Naive thymus-derived CD8-positive, alpha-beta T cell (primary cell): ENCODE measurements around the gene PMPCA. TPM values are rescaled to one million over a fixed set of nuclear protein-coding genes. Genes with fewer than 3 reads are reported as not detected.

Experiments
- ATAC-seq, 2 donors: fragments of 150-1000 bp; cut with Tn5 transposase in 1 of 2; sonication (Bioruptor Pico), chemical (Tn5 transposase) in 1 of 2; 1 replicate in 1 of 2; 2 replicates in 1 of 2; pipeline ENCODE4 v1.10.0; 2021; ENCODE audit warnings: mild to moderate bottlenecking in 2 of 2, moderate library complexity in 2 of 2
- POLR2A ChIA-PET: fragments of 350-600 bp; sonication (Branson Sonifier 250); formaldehyde crosslinking; loops from one replicate; lab custom pipeline; 2021; ENCODE audit warnings: antibody characterized with exemption; lab: Charles Lee
- DNase-seq, 10 donors: peaks; one replicate each; pipeline versions ENCODE4 v3.0.0 to v3.0.0-alpha.2; 2020 to 2022
- H3K27ac Mint-ChIP-seq, 10 donors: one replicate each; pipeline ENCODE4 v1.8.0; 2020 to 2022; ENCODE audit warnings: mild to moderate bottlenecking in 10 of 10, mixed read lengths in 10 of 10, moderate library complexity in 4 of 10, inconsistent platforms in 1 of 10
- H3K27me3 Mint-ChIP-seq, 5 donors: one replicate each; pipeline ENCODE4 v1.8.0; 2021 to 2022; ENCODE audit warnings: mixed read lengths in 5 of 5
- H3K36me3 Mint-ChIP-seq, 3 donors: one replicate each; pipeline ENCODE4 v1.8.0; 2020 to 2022; ENCODE audit warnings: mixed read lengths in 3 of 3, mild to moderate bottlenecking in 2 of 3, inconsistent platforms in 1 of 3
- H3K4me1 Mint-ChIP-seq, 4 donors: one replicate each; pipeline ENCODE4 v1.8.0; 2021 to 2022; ENCODE audit warnings: mixed read lengths in 4 of 4
- H3K4me3 Mint-ChIP-seq, 10 donors: one replicate each; pipeline ENCODE4 v1.8.0; 2020 to 2022; ENCODE audit warnings: mild to moderate bottlenecking in 10 of 10, mixed read lengths in 10 of 10, moderate library complexity in 6 of 10, inconsistent platforms in 1 of 10
- H3K9me3 Mint-ChIP-seq, 9 donors: one replicate each; pipeline ENCODE4 v1.8.0; 2020 to 2022; ENCODE audit warnings: mixed read lengths in 9 of 9, mild to moderate bottlenecking in 3 of 9, inconsistent platforms in 1 of 9, moderate library complexity in 1 of 9
- polyA plus RNA-seq, 3 donors: library from polyadenylated mRNA; unstranded; fragments of 300-500 nt; fragmentation: Illumina TruSeq; gene quantifications; one replicate each; pipeline ENCODE4 v1.2.3, GENCODE V29; 2021
- total RNA-seq, 8 experiments: library from RNA in 2 of 8; stranded (reverse) in 2 of 8; gene quantifications; one replicate each; pipeline ENCODE4 v1.2.3 and lab custom pipeline; 2021 to 2026

The PMPCA gene
- total and polyA plus RNA-seq, 5 experiments from 2014 or later: 37.0 to 73.2 (median 47.0) TPM

- no peak overlapping the region for H3K27ac Mint-ChIP-seq
- ATAC-seq (no peak), DNase-seq (no peak)
- peaks cover 0 to 5% (median 2%) of the 10 kb centered on the region in 4 donors for H3K4me1 Mint-ChIP-seq
- POLR2A ChIA-PET: no interaction called here
- no peaks in the 10 kb centered on the region for H3K27me3 Mint-ChIP-seq
- H3K4me3 Mint-ChIP-seq: no peak overlapping the region
- peaks cover 0 to 2% (median 0%) of the 10 kb centered on the region in 3 donors for H3K36me3 Mint-ChIP-seq
- H3K9me3 Mint-ChIP-seq: no peaks in the 10 kb centered on the region
These were observed 42.9 kb upstream of the PMPCA start for GRCh38 chr9:136367296-136368145.

GRCh38 chr9:136368190-136368589, 42.3 kb upstream of the PMPCA start:
- no peak for ATAC-seq
- peaks cover 0 to 4% (median 0%) of the 10 kb centered on the region in 4 donors for H3K4me1 Mint-ChIP-seq
- no peak overlapping the region for H3K4me3 Mint-ChIP-seq
- DNase-seq: no peak
- H3K9me3 Mint-ChIP-seq: no peaks in the 10 kb centered on the region
- H3K27me3 Mint-ChIP-seq: no peaks in the 10 kb centered on the region
- no peak overlapping the region for H3K27ac Mint-ChIP-seq
- H3K36me3 Mint-ChIP-seq: peaks cover 0 to 2% (median 0%) of the 10 kb centered on the region in 3 donors
- POLR2A ChIA-PET: no interaction called here

- Mint-ChIP-seq H3K36me3 (peaks cover 0 to 2% (median 0%) of the 10 kb centered on the region in 3 donors), H3K27ac (no peak overlapping the region), H3K27me3 (no peaks in the 10 kb centered on the region), H3K4me1 (peaks cover 0 to 5% (median 0%) of the 10 kb centered on the region in 4 donors), H3K4me3 (no peak overlapping the region), H3K9me3 (no peaks in the 10 kb centered on the region)
- POLR2A ChIA-PET: no interaction called here
- DNase-seq (no peak), ATAC-seq (no peak)
These were observed 40.4 kb upstream of the PMPCA start for GRCh38 chr9:136370037-136370436.

- Mint-ChIP-seq H3K4me1 (peaks cover 0 to 5% (median 0%) of the 10 kb centered on the region in 4 donors), H3K4me3 (no peak overlapping the region), H3K27me3 (no peaks in the 10 kb centered on the region), H3K36me3 (peaks cover 0 to 2% (median 0%) of the 10 kb centered on the region in 3 donors), H3K27ac (no peak overlapping the region), H3K9me3 (no peaks in the 10 kb centered on the region)
- POLR2A ChIA-PET: no interaction called here
- ATAC-seq (no peak), DNase-seq (no peak)
These were observed 39.5 kb upstream of the PMPCA start for GRCh38 chr9:136370687-136371532.

- H3K4me3 Mint-ChIP-seq: no peak overlapping the region
- no peaks in the 10 kb centered on the region for H3K27me3 Mint-ChIP-seq
- no peaks in the 10 kb centered on the region for H3K36me3 Mint-ChIP-seq
- POLR2A ChIA-PET: interaction anchor here (0.6 to 1.9 kb wide), 2 partner anchors 8 to 270 kb away, joined by 5 to 6 read pairs; partner anchors contain the start of gene DNLZ
- H3K4me1 Mint-ChIP-seq: peaks cover 0 to 5% (median 0%) of the 10 kb centered on the region in 4 donors
- H3K27ac Mint-ChIP-seq: no peak overlapping the region
- ATAC-seq: no peak
- H3K9me3 Mint-ChIP-seq: no peaks in the 10 kb centered on the region
- DNase-seq: no peak
These were observed 39.0 kb upstream of the PMPCA start for GRCh38 chr9:136371533-136371880.

- H3K4me1 Mint-ChIP-seq: peaks cover 0 to 5% (median 0%) of the 10 kb centered on the region in 4 donors
- H3K27ac Mint-ChIP-seq: no peak overlapping the region
- POLR2A ChIA-PET: interaction anchor here (0.6 to 1.9 kb wide), 2 partner anchors 9 to 270 kb away, joined by 5 to 6 read pairs; partner anchors contain the start of gene DNLZ
- H3K9me3 Mint-ChIP-seq: no peaks in the 10 kb centered on the region
- H3K36me3 Mint-ChIP-seq: no peaks in the 10 kb centered on the region
- no peaks in the 10 kb centered on the region for H3K27me3 Mint-ChIP-seq
- DNase-seq (no peak), ATAC-seq (no peak)
- no peak overlapping the region for H3K4me3 Mint-ChIP-seq
These were observed 38.5 kb upstream of the PMPCA start for GRCh38 chr9:136372006-136372405.

GRCh38 chr9:136372561-136373299, 37.7 kb upstream of the PMPCA start:
- H3K27me3 Mint-ChIP-seq: no peaks in the 10 kb centered on the region
- H3K36me3 Mint-ChIP-seq: no peaks in the 10 kb centered on the region
- peak overlapping the region in 1 of 10 donors; percentile 31 for H3K27ac Mint-ChIP-seq
- H3K4me3 Mint-ChIP-seq: peak overlapping the region in 2 of 10 donors; percentile 26 to 58
- ATAC-seq (no peak), DNase-seq (no peak)
- POLR2A ChIA-PET: interaction anchor here (1.9 kb wide), 1 partner anchor 9 kb away, joined by 6 read pairs; the partner anchor contains the start of gene DNLZ
- peaks cover 0 to 5% (median 0%) of the 10 kb centered on the region in 4 donors for H3K4me1 Mint-ChIP-seq
- no peaks in the 10 kb centered on the region for H3K9me3 Mint-ChIP-seq

- peak within 1 kb of the TSS in 2 of 10 donors; percentile 26 to 58 for H3K4me3 Mint-ChIP-seq
- DNase-seq (no peak), ATAC-seq (no peak)
- H3K4me1 Mint-ChIP-seq: peaks cover 0 to 5% (median 0%) of the 10 kb centered on the region in 4 donors
- POLR2A ChIA-PET: interaction anchor here (1.4 to 1.9 kb wide), 2 partner anchors 8 to 10 kb away, joined by 3 to 6 read pairs; partner anchors contain the start of gene DNLZ
- H3K36me3 Mint-ChIP-seq: no peaks in the 10 kb centered on the region
- no peaks in the 10 kb centered on the region for H3K27me3 Mint-ChIP-seq
- no peaks in the 10 kb centered on the region for H3K9me3 Mint-ChIP-seq
- H3K27ac Mint-ChIP-seq: peak within 1 kb of the TSS in 2 of 10 donors; percentile 31 to 73
These were observed 36.9 kb upstream of the PMPCA start, which contains the start of gene CARD9 for GRCh38 chr9:136373300-136374182. CARD9 (minus strand) TSS chr9:136373669; CDS start chr9:136372078, 1,591 bp downstream.

- H3K4me1 Mint-ChIP-seq: peaks cover 0 to 5% (median 0%) of the 10 kb centered on the region in 4 donors
- H3K27ac Mint-ChIP-seq: peak overlapping the region in 1 of 10 donors; percentile 73
- POLR2A ChIA-PET: interaction anchor here (1.4 kb wide), 1 partner anchor 9 kb away, joined by 3 read pairs; no protein-coding TSS in a partner anchor
- no peak overlapping the region for H3K4me3 Mint-ChIP-seq
- DNase-seq (no peak), ATAC-seq (no peak)
- no peaks in the 10 kb centered on the region for H3K9me3 Mint-ChIP-seq
- H3K36me3 Mint-ChIP-seq: peaks cover 0 to 5% (median 0%) of the 10 kb centered on the region in 3 donors
- no peaks in the 10 kb centered on the region for H3K27me3 Mint-ChIP-seq
These were observed 36.3 kb upstream of the PMPCA start for GRCh38 chr9:136374183-136374575.

GRCh38 chr9:136375096-136375495, 35.4 kb upstream of the PMPCA start:
- peaks cover 0 to 5% (median 0%) of the 10 kb centered on the region in 3 donors for H3K36me3 Mint-ChIP-seq
- H3K4me3 Mint-ChIP-seq: no peak overlapping the region
- H3K27ac Mint-ChIP-seq: no peak overlapping the region
- POLR2A ChIA-PET: no interaction called here
- no peaks in the 10 kb centered on the region for H3K9me3 Mint-ChIP-seq
- ATAC-seq: no peak
- DNase-seq: no peak
- H3K27me3 Mint-ChIP-seq: no peaks in the 10 kb centered on the region
- H3K4me1 Mint-ChIP-seq: peaks cover 0 to 5% (median 0%) of the 10 kb centered on the region in 4 donors

- Mint-ChIP-seq H3K36me3 (peaks cover 0 to 8% (median 0%) of the 10 kb centered on the region in 3 donors), H3K4me1 (peaks cover 0 to 5% (median 0%) of the 10 kb centered on the region in 4 donors), H3K27me3 (no peaks in the 10 kb centered on the region), H3K27ac (no peak overlapping the region), H3K9me3 (no peaks in the 10 kb centered on the region), H3K4me3 (no peak overlapping the region)
- no peak for DNase-seq
- no peak for ATAC-seq
- POLR2A ChIA-PET: interaction anchor here (0.8 kb wide), 1 partner anchor 13 kb away, joined by 4 read pairs; the partner anchor contains the start of gene DNLZ
These were observed 34.0 kb upstream of the PMPCA start for GRCh38 chr9:136376457-136376856.
